GM15510 (cell line): ENCODE data around the gene UROC1.

Experiments used
- POLR2A ChIP-seq: IDR thresholded peaks from 3 replicates; pipeline ENCODE4 v1.6.1; 2011; ENCODE audit warnings: borderline replicate concordance; ENCODE audit not compliant: insufficient read length; ENCODE audit errors: extremely low read depth

UROC1 gene

GRCh38 chr3:126551121-126551838 is 33.7 kb upstream of the UROC1 start:
- no peak for TF ChIP-seq POLR2A

- no peak for TF ChIP-seq POLR2A
These were observed 33.0 kb upstream of the UROC1 start for GRCh38 chr3:126550488-126551051.

GRCh38 chr3:126549861-126550487 is 32.4 kb upstream of the UROC1 start:
- no peak for TF ChIP-seq POLR2A

- TF ChIP-seq POLR2A, result no peak
These were observed 31.2 kb upstream of the UROC1 start for GRCh38 chr3:126548556-126549466.

GRCh38 chr3:126547721-126548120 is 30.1 kb upstream of the UROC1 start:
- no peak for TF ChIP-seq POLR2A

- no peak for TF ChIP-seq POLR2A
These were observed 29.1 kb upstream of the UROC1 start for GRCh38 chr3:126546549-126547239.

GRCh38 chr3:126546013-126546412 is 28.4 kb upstream of the UROC1 start:
- no peak for TF ChIP-seq POLR2A

GRCh38 chr3:126545544-126545943 is 28.0 kb upstream of the UROC1 start:
- no peak for TF ChIP-seq POLR2A

GRCh38 chr3:126544596-126545281 is 27.2 kb upstream of the UROC1 start:
- no peak for TF ChIP-seq POLR2A

- no peak for TF ChIP-seq POLR2A
These were observed 26.0 kb upstream of the UROC1 start for GRCh38 chr3:126543457-126544061.

- no peak for TF ChIP-seq POLR2A
These were observed 25.0 kb upstream of the UROC1 start for GRCh38 chr3:126542340-126543241.

GRCh38 chr3:126541628-126542339 is 24.2 kb upstream of the UROC1 start:
- TF ChIP-seq POLR2A, result no peak
